ENCODE results near the gene TNRC18.
"Not testable (repeated sequence)": the region's sequence is repeated elsewhere in the genome, so short reads cannot be mapped to it uniquely, and the experiment has no call there.

- TF ChIP-seq SETDB1 (IDR thresholded peaks at IDR 0.05; ENCODE audit: insufficient read length, low read length); ZNF146 (tag by site-specific recombination; IDR thresholded peaks at IDR 0.05); TRIM28 (IDR thresholded peaks at IDR 0.05; ENCODE audit: borderline replicate concordance, low read length); ZFP3 (tag by site-specific recombination; IDR thresholded peaks at IDR 0.05; ENCODE audit: low read depth): not testable (repeated sequence)
- TF ChIP-seq, protein P1, sequence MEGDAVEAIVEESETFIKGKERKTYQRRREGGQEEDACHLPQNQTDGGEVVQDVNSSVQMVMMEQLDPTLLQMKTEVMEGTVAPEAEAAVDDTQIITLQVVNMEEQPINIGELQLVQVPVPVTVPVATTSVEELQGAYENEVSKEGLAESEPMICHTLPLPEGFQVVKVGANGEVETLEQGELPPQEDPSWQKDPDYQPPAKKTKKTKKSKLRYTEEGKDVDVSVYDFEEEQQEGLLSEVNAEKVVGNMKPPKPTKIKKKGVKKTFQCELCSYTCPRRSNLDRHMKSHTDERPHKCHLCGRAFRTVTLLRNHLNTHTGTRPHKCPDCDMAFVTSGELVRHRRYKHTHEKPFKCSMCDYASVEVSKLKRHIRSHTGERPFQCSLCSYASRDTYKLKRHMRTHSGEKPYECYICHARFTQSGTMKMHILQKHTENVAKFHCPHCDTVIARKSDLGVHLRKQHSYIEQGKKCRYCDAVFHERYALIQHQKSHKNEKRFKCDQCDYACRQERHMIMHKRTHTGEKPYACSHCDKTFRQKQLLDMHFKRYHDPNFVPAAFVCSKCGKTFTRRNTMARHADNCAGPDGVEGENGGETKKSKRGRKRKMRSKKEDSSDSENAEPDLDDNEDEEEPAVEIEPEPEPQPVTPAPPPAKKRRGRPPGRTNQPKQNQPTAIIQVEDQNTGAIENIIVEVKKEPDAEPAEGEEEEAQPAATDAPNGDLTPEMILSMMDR (tag by site-specific recombination; IDR thresholded peaks at IDR 0.05): peak; percentile 34; the same call in 1 of the 2 replicates
Observed at GRCh38 chr7:5365976-5366625, 57.5 kb downstream of the TNRC18 start.

All from HEK293 (cell line).